Neural crest cell (in vitro differentiated cells): ENCODE results near the gene SPEG. TPM values are rescaled to one million over a fixed set of nuclear protein-coding genes. Genes with fewer than 3 reads are reported as not detected.

ENCODE experiments used
- DNase-seq: peaks from one replicate; pipeline ENCODE4 v3.0.0; 2021; ENCODE audit warnings: low read depth, mixed read lengths, low spot score
- H3K27ac Mint-ChIP-seq: one replicate; pipeline ENCODE4 v1.8.0; 2021; ENCODE audit warnings: mild to moderate bottlenecking, mixed read lengths; ENCODE audit not compliant: unreplicated experiment
- H3K27me3 Mint-ChIP-seq: 2 replicates; pipeline ENCODE4 v1.8.0; 2021; ENCODE audit warnings: low read depth, mild to moderate bottlenecking, mixed read lengths
- H3K36me3 Mint-ChIP-seq: 2 replicates; pipeline ENCODE4 v1.8.0; 2021; ENCODE audit warnings: low read depth, mild to moderate bottlenecking, mixed read lengths
- H3K4me1 Mint-ChIP-seq: 2 replicates; pipeline ENCODE4 v1.8.0; 2021; ENCODE audit warnings: mixed read lengths
- H3K4me3 Mint-ChIP-seq: one replicate; pipeline ENCODE4 v1.8.0; 2021; ENCODE audit warnings: mild to moderate bottlenecking, mixed read lengths
- H3K9me3 Mint-ChIP-seq: 2 replicates; pipeline ENCODE4 v1.8.0; 2021; ENCODE audit warnings: mixed read lengths
- CTCF ChIP-seq: fragments of 200-600 bp; sonication (generic); conservative IDR thresholded peaks from 2 replicates; pipeline ENCODE4 v1.5.0; 2021; ENCODE audit warnings: antibody characterized with exemption, mild to moderate bottlenecking
- total RNA-seq: library from RNA; stranded (reverse); gene quantifications from 2 replicates; pipeline ENCODE4 v1.2.1, GENCODE V29; 2021

Gene SPEG
- total RNA-seq, 1 donor from 2014 or later, result 13.4 TPM

- H3K4me3 Mint-ChIP-seq, result peak overlapping the region; percentile 39
- DNase-seq, result peak; percentile 60
- H3K27me3 Mint-ChIP-seq, result peaks cover 48% of the 10 kb centered on the region
- no peak for TF ChIP-seq CTCF
- no peak overlapping the region for H3K27ac Mint-ChIP-seq
- no peaks in the 10 kb centered on the region for H3K36me3 Mint-ChIP-seq
- peaks cover 61% of the 10 kb centered on the region for H3K4me1 Mint-ChIP-seq
- H3K9me3 Mint-ChIP-seq, result no peaks in the 10 kb centered on the region
Observed at GRCh38 chr2:219522111-219523030, 87.7 kb downstream of the SPEG start.

GRCh38 chr2:219523031-219523671, 88.5 kb downstream of the SPEG start:
- H3K4me3 Mint-ChIP-seq, result peak overlapping the region; percentile 34
- H3K36me3 Mint-ChIP-seq, result no peaks in the 10 kb centered on the region
- no peak for DNase-seq
- H3K4me1 Mint-ChIP-seq, result peaks cover 59% of the 10 kb centered on the region
- H3K9me3 Mint-ChIP-seq, result no peaks in the 10 kb centered on the region
- no peak for TF ChIP-seq CTCF
- peaks cover 46% of the 10 kb centered on the region for H3K27me3 Mint-ChIP-seq
- H3K27ac Mint-ChIP-seq, result no peak overlapping the region

- Mint-ChIP-seq H3K27me3 (peaks cover 58% of the 10 kb centered on the region), H3K27ac (no peak overlapping the region), H3K36me3 (no peaks in the 10 kb centered on the region), H3K4me1 (peaks cover 54% of the 10 kb centered on the region), H3K4me3 (no peak overlapping the region), H3K9me3 (no peaks in the 10 kb centered on the region)
- TF ChIP-seq CTCF, result no peak
- DNase-seq, result no peak
Observed at GRCh38 chr2:219524817-219525216, 90.2 kb downstream of the SPEG start.

- no peak for TF ChIP-seq CTCF
- DNase-seq, result no peak
- Mint-ChIP-seq H3K4me1 (peaks cover 61% of the 10 kb centered on the region), H3K9me3 (no peaks in the 10 kb centered on the region), H3K4me3 (peak overlapping the region; percentile 66), H3K27me3 (peaks cover 61% of the 10 kb centered on the region), H3K27ac (peak overlapping the region; percentile 88), H3K36me3 (no peaks in the 10 kb centered on the region)
Observed at GRCh38 chr2:219525533-219526232, 91.0 kb downstream of the SPEG start.

GRCh38 chr2:219526320-219527075, 91.9 kb downstream of the SPEG start:
- H3K4me1 Mint-ChIP-seq, result peaks cover 56% of the 10 kb centered on the region
- H3K4me3 Mint-ChIP-seq, result peak overlapping the region; percentile 66
- peaks cover 60% of the 10 kb centered on the region for H3K27me3 Mint-ChIP-seq
- no peak for DNase-seq
- no peaks in the 10 kb centered on the region for H3K9me3 Mint-ChIP-seq
- TF ChIP-seq CTCF, result no peak
- peak overlapping the region; percentile 88 for H3K27ac Mint-ChIP-seq
- H3K36me3 Mint-ChIP-seq, result no peaks in the 10 kb centered on the region
